ENCODE data around the gene BFAR. TPM values are rescaled to one million over a fixed set of nuclear protein-coding genes. Genes with fewer than 3 reads are reported as not detected.
A peak's percentile ranks its signal among the peaks of the same experiment; 100 is the strongest.

The BFAR gene
- total and polyA plus RNA-seq, 10 of the 15 experiments (the other 5 are each of a cell fraction or from before 2014, with no cell fraction given) = 34.6 to 62.0 (median 43.4) TPM

DNA sequence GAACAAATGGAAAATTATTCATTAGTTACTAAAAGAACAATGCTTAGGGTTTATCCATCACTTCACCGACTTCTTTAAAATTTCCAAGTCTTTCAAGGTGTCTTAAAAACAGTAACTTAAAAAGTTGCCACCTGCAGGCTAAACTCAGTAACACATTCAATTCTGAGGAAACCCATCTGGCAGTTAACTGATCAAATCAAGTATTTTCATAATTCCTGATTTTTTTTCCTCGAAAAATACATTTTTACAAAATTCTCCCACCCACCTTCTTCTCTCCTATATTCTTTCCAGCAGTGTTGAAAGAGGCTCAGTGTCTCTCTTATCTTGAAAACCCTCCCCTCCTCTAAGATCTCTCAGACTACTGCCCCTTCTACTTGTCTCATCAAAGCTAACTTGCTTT is 32.6 kb upstream of the BFAR start:
- TF ChIP-seq DPF2 (IDR thresholded peaks at IDR 0.05) (no peak), RAD21 (IDR thresholded peaks at IDR 0.05; ENCODE audit: insufficient read depth, low read depth, low read length) (peak; percentile 29; the same call in 1 of the 2 replicates), HDAC2 (IDR thresholded peaks at IDR 0.05) (no peak), ASH2L (IDR thresholded peaks at IDR 0.05; ENCODE audit: borderline replicate concordance, low read depth) (no peak), NFYB (IDR thresholded peaks at IDR 0.05; ENCODE audit: insufficient read depth, low read depth, low read length) (no peak), CTCF (IDR thresholded peaks at IDR 0.05 in 2 of 3, conservative IDR thresholded peaks at IDR 0.05 in 1 of 3; ENCODE audit: control insufficient read depth in 2 of 3, extremely low read depth in 1 of 3, insufficient read depth in 1 of 3, low read depth in 3 of 3, low read length in 3 of 3) (peak; percentile 17 to 41 (median 33); a peak in 5 of 6 replicates), NR2C1 (IDR thresholded peaks at IDR 0.05) (no peak), PBX3 (IDR thresholded peaks at IDR 0.05; ENCODE audit: insufficient replicate concordance, low read depth, low read length) (no peak), KDM1A (IDR thresholded peaks at IDR 0.05; ENCODE audit: borderline replicate concordance) (no peak), SMC3 (IDR thresholded peaks at IDR 0.05; ENCODE audit: borderline replicate concordance, low read length) (peak; percentile 30; the same call in 1 of the 2 replicates)
- ATAC-seq (peak; percentile 61), DNase-seq (ENCODE audit: low read depth, low spot score) (no peak), FAIRE-seq (peak; percentile 47)
- Histone ChIP-seq H3K4me3 (no peak overlapping the region), H3K4me1 (ENCODE audit: control insufficient read depth, insufficient read depth, low read length) (no peaks in the 10 kb centered on the region), H4K20me1 (ENCODE audit: control insufficient read depth, insufficient read depth) (no peaks in the 10 kb centered on the region), H3K9ac (ENCODE audit: control insufficient read depth, insufficient read depth, low read length) (no peak overlapping the region), H3K4me2 (ENCODE audit: control insufficient read depth, insufficient read depth) (no peak overlapping the region), H3K79me2 (ENCODE audit: control insufficient read depth, insufficient read depth, low read length) (peaks cover under 1% of the 10 kb centered on the region), H2AFZ (ENCODE audit: control insufficient read depth, low read depth, low read length) (no peak overlapping the region), H3K27ac (ENCODE audit: control insufficient read depth, insufficient read depth) (no peak overlapping the region), H3K9me3 (replicated peaks; ENCODE audit: control insufficient read depth, insufficient read depth, low read length) (no peaks in the 10 kb centered on the region; the same call in 2 of the 3 replicates), H3K27me3 (replicated peaks in 1 of 2; ENCODE audit: control insufficient read depth in 2 of 2, insufficient read depth in 2 of 2, low read length in 1 of 2) (no peaks in the 10 kb centered on the region), H3K36me3 (ENCODE audit: control insufficient read depth in 2 of 2, insufficient read depth in 2 of 2, low read length in 1 of 2) (peaks cover 6 to 41% of the 10 kb centered on the region in 2 experiments)
- WGBS (ENCODE audit: insufficient coverage, insufficient replicate concordance, low lambda C conversion rate, missing lambda C conversion rate) = 43% methylated on average over 2 of the region's 2 CpGs
- intact Hi-C loops (cut with micrococcal nuclease; ENCODE audit: unreplicated experiment) (loop anchor here (10.0 kb wide), 1 partner anchor 295 kb away; no protein-coding TSS in a partner anchor), in situ Hi-C loops (cut with MboI) (no loop called here)
- ChIA-PET CTCF (interaction anchor here (0.7 to 2.5 kb wide), 3 partner anchors 10 to 350 kb away, joined by 3 to 11 read pairs (median 3); no protein-coding TSS in a partner anchor), SMC1A (ENCODE audit: uncharacterized antibody, unreplicated experiment) (interaction anchor here (0.8 to 1.2 kb wide), 3 partner anchors 8 to 350 kb away, joined by 3 to 5 read pairs (median 3); no protein-coding TSS in a partner anchor), RAD21 (ENCODE audit: unreplicated experiment) (interaction anchor here (0.6 to 0.9 kb wide), 2 partner anchors 55 to 350 kb away, joined by 3 read pairs; no protein-coding TSS in a partner anchor), POLR2A (no interaction called here)
- BruUV-seq (replicated peaks) = no TSS peak

All from GM12878 (cell line).